Neural cell (in vitro differentiated cells): ENCODE results near the gene SSBP3.

Experiments used
- EP300 ChIP-seq: fragments of 450-650 bp; conservative IDR thresholded peaks from 2 replicates; pipeline ENCODE4 v1.6.1; 2014; ENCODE audit warnings: antibody characterized with exemption, mild to moderate bottlenecking, moderate library complexity; ENCODE audit not compliant: poor library complexity, severe bottlenecking
- EZH2 ChIP-seq: fragments of 200-600, 300-800 bp; shearing (Covaris generic), sonication (generic); IDR thresholded peaks from 2 replicates; pipeline ENCODE4 v1.6.1; 2014; ENCODE audit warnings: antibody characterized with exemption, low read length, borderline replicate concordance, mild to moderate bottlenecking; ENCODE audit not compliant: insufficient read depth, poor library complexity, severe bottlenecking
- TF ChIP-seq, protein P1 (sequence below): fragments of 450-650 bp; IDR thresholded peaks from 2 replicates; pipeline ENCODE4 v1.5.1; 2014; ENCODE audit warnings: antibody characterized with exemption, mild to moderate bottlenecking, moderate library complexity; ENCODE audit not compliant: poor library complexity, severe bottlenecking

- TF ChIP-seq, protein P1, sequence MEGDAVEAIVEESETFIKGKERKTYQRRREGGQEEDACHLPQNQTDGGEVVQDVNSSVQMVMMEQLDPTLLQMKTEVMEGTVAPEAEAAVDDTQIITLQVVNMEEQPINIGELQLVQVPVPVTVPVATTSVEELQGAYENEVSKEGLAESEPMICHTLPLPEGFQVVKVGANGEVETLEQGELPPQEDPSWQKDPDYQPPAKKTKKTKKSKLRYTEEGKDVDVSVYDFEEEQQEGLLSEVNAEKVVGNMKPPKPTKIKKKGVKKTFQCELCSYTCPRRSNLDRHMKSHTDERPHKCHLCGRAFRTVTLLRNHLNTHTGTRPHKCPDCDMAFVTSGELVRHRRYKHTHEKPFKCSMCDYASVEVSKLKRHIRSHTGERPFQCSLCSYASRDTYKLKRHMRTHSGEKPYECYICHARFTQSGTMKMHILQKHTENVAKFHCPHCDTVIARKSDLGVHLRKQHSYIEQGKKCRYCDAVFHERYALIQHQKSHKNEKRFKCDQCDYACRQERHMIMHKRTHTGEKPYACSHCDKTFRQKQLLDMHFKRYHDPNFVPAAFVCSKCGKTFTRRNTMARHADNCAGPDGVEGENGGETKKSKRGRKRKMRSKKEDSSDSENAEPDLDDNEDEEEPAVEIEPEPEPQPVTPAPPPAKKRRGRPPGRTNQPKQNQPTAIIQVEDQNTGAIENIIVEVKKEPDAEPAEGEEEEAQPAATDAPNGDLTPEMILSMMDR, result no peak
- TF ChIP-seq EP300 (no peak), EZH2 (no peak)
Observed at GRCh38 chr1:54407154-54407403, 885 bp upstream of the SSBP3 start.
